ENCODE measurements around the gene ERP29.
"Not testable (repeated sequence)": the region's sequence is repeated elsewhere in the genome, so short reads cannot be mapped to it uniquely, and the experiment has no call there.

ERP29 gene

GRCh38 chr12:112000820-112001219, 12.4 kb upstream of the ERP29 start:
- no peak for DNase-seq (ENCODE audit: extremely low read depth in 1 of 2, low read depth in 1 of 2)

- DNase-seq (ENCODE audit: extremely low read depth in 1 of 2, low read depth in 1 of 2), result no peak
Measured at GRCh38 chr12:112001576-112001975, 11.7 kb upstream of the ERP29 start.

GRCh38 chr12:112004041-112004440, 9.2 kb upstream of the ERP29 start:
- DNase-seq (ENCODE audit: extremely low read depth in 1 of 2, low read depth in 1 of 2), result no peak

GRCh38 chr12:112005419-112006395, 7.5 kb upstream of the ERP29 start:
- no peak for DNase-seq (ENCODE audit: extremely low read depth in 1 of 2, low read depth in 1 of 2)

GRCh38 chr12:112007945-112008344, 5.3 kb upstream of the ERP29 start:
- no peak for DNase-seq (ENCODE audit: extremely low read depth in 1 of 2, low read depth in 1 of 2)

- no peak for DNase-seq (ENCODE audit: extremely low read depth in 1 of 2, low read depth in 1 of 2)
Measured at GRCh38 chr12:112008918-112009317, 4.3 kb upstream of the ERP29 start.

- DNase-seq (ENCODE audit: extremely low read depth in 1 of 2, low read depth in 1 of 2), result not testable (repeated sequence)
Measured at GRCh38 chr12:112009596-112009995, 3.6 kb upstream of the ERP29 start.

- no peak for DNase-seq (ENCODE audit: extremely low read depth in 1 of 2, low read depth in 1 of 2)
Measured at GRCh38 chr12:112010415-112011344, 2.5 kb upstream of the ERP29 start.

- no peak for DNase-seq (ENCODE audit: extremely low read depth in 1 of 2, low read depth in 1 of 2)
Measured at GRCh38 chr12:112011685-112012084, 1.5 kb upstream of the ERP29 start.

- peak; percentile 54 to 75 for DNase-seq (ENCODE audit: extremely low read depth in 1 of 2, low read depth in 1 of 2)
Measured at GRCh38 chr12:112013601-112014402, 576 bp downstream of the ERP29 start.

- no peak for DNase-seq (ENCODE audit: extremely low read depth in 1 of 2, low read depth in 1 of 2)
Measured at GRCh38 chr12:112015938-112016337, 2.7 kb downstream of the ERP29 start.

GRCh38 chr12:112017041-112017440, 3.8 kb downstream of the ERP29 start:
- no peak for DNase-seq (ENCODE audit: extremely low read depth in 1 of 2, low read depth in 1 of 2)

GRCh38 chr12:112018571-112019237, 5.5 kb downstream of the ERP29 start:
- DNase-seq (ENCODE audit: extremely low read depth in 1 of 2, low read depth in 1 of 2), result no peak

GRCh38 chr12:112020947-112021457, 7.8 kb downstream of the ERP29 start:
- no peak for DNase-seq (ENCODE audit: extremely low read depth in 1 of 2, low read depth in 1 of 2)

- no peak for DNase-seq (ENCODE audit: extremely low read depth in 1 of 2, low read depth in 1 of 2)
Measured at GRCh38 chr12:112022241-112023016, 9.2 kb downstream of the ERP29 start.

- no peak for DNase-seq (ENCODE audit: extremely low read depth in 1 of 2, low read depth in 1 of 2)
Measured at GRCh38 chr12:112023759-112024396, 10.7 kb downstream of the ERP29 start.

GRCh38 chr12:112025808-112026375, 12.7 kb downstream of the ERP29 start:
- DNase-seq (ENCODE audit: extremely low read depth in 1 of 2, low read depth in 1 of 2), result no peak

GRCh38 chr12:112029301-112029700, 16.1 kb downstream of the ERP29 start:
- DNase-seq (ENCODE audit: extremely low read depth in 1 of 2, low read depth in 1 of 2), result no peak
